HG02571 (cell line): ENCODE data around the gene RNFT2.

ENCODE experiments used
- ATAC-seq: cut with Tn5 transposase; IDR thresholded peaks from one replicate; pipeline ENCODE4 v1.9.1; 2021; ENCODE audit warnings: mild to moderate bottlenecking, moderate library complexity; ENCODE audit not compliant: unreplicated experiment

RNFT2 gene, protein sequence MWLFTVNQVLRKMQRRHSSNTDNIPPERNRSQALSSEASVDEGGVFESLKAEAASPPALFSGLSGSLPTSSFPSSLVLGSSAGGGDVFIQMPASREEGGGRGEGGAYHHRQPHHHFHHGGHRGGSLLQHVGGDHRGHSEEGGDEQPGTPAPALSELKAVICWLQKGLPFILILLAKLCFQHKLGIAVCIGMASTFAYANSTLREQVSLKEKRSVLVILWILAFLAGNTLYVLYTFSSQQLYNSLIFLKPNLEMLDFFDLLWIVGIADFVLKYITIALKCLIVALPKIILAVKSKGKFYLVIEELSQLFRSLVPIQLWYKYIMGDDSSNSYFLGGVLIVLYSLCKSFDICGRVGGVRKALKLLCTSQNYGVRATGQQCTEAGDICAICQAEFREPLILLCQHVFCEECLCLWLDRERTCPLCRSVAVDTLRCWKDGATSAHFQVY

DNA sequence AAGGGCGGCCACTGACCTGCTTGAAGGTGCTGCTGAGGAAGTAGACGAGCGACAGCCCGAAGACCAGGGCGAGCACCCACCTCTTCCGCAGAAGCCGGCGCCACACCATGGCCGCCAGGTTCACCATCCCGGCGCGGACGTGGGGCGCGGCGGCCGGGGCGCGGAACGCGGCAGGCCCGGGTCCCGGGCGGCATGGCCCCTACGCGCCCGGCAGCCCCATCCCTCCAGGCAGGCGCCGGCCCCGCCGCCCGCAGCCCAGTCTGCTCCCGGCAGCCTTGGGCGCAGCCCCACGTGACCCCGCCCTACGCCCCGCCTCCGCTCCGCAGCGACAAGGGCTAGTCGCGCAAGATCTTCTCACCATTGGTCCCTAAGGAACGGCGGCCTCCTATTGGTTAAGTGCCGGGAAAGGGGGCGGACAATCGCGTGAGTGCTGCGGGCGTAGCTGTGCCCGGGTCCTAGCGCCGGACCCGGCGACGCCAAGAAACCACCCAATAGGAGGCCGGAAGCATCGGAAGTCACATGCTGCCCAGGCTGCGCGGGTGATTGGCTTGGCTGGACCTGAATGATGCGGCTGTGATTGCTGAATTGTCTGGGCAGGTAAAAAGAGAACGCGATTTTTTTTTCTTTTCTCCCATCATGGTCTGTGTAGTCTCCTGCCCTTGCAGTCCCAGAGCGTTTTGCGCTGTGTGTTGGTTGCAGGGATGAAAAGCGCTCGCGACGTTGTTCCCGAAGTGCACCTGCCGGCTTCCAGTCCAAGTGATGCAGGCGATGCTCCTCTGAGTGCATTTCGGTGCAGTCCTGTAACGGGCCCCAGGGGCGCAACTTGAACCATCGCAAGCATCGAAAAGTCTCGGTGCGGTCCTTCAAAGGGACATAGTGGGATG, at the start of gene RNFT2, which contains the start of gene SPRING1:
Gene RNFT2 (plus strand): TSS at position 542 of the 884 bp plus-strand sequence. CDS start 2,183 bp downstream, outside the sequence.
Gene SPRING1 (minus strand): TSS at position 296 of the 884 bp plus-strand sequence. CDS start 169 bp downstream, at position 127.
- peak; percentile 96 for ATAC-seq

DNA sequence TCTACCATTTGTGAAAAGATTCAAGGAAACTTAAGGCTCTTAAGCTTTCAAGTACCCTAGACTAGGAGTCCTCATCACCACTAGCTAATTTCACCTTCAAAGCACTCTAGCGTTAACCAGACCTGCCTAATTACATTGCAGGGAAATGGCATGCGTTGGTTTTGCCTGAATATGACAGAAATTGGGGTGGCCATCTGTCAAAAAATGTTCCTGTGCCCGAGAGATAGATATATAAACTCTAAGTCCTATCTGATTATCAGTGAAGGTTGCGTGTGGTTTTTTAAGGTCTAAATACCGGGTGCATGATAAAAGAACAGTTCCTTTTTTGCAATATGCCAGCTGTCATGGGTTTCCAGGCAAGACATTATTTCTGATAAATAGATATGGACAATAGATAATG, 48.6 kb upstream of the RNFT2 start:
- ATAC-seq, result no peak

DNA sequence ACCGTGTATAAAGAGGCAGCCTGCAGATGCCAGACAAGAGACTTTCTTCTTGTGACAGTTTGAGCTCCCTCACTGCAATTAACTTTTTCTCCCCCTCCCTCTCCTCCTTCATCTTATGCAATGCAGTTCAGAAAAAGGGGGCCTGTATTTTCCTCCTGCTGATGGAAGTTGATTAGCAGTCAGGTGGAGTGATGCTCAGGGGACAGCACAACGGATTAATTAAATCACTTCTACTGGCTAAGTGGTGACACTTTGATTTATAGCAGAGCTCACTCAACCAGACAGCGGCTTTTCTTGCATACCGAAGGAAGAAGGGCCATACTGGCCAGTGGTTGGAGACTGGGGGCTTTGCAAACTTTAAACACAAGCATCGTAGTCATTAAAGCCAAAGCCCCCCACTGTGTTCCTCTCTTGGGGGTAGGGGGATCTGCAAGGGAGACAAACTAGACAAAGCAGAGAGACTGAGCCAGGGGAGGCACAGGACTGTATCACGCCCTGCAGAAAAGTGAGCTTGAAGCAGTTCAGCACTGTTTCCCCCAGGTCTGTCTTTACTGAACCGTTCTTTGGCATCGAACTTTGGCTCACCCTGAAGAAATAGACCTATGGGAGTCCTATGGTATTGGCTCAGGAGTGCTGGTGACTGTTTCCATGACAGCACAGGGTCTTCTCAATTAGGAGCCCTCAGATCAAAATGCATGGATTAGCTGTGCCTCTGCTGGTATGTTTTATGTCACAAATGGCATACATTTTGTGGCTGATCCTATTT, 48.0 kb upstream of the RNFT2 start:
- no peak for ATAC-seq

DNA sequence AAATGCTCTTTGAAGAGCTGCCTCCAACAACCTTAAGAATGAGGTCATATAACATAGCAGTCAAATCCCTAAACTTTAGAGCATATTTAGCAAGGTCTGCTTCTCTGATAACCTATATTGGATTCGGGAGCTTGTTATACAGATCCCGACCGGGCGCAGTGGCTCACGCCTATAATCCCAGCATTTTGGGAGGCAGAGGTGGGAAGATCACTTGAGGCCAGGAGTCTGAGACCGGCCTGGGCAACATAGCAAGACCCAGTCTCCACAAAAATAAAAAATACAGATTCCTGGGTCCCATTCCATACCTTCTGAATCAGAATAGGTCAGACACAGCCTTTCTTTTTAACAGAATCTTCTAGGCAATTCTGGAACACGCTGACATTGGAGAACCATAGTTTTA, 46.9 kb upstream of the RNFT2 start:
- no peak for ATAC-seq

DNA sequence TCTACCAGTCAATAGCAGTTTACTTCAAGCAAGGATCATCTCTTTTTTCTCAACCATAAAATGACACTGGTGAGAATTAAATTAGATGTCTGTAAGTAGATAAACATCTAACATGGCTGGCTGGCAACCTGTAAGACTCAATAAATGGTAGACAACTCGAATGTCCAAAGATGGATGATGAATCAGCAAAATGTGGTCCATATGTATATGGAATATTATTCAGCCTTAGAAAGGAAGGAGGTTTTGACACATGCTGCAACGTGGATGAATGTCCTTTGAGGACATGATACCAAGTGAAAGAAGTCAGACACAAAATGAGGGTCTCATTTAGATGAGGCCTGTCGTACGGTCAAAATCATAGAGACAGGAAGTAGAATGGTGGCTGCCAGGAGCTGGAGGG, 46.5 kb upstream of the RNFT2 start:
- ATAC-seq, result no peak

DNA sequence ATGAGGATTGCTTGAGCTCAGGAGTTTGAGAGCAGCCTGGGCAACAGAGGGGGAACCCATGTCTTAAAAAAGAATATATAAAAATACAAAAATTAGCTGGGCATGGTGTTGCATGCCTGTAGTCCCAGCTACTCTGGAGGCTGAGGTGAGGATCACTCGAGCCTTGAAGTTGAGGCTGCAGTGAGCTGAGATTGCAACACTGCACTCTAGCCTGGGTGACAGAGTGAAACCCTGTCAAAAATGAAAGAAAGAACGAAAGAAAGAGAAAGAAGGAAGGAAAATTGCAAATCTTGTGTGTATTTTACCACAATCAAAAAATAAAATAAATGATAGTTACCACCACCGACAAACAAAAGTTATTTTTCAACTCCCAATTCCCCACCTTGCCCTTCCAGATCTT, 45.5 kb upstream of the RNFT2 start:
- ATAC-seq, result no peak

DNA sequence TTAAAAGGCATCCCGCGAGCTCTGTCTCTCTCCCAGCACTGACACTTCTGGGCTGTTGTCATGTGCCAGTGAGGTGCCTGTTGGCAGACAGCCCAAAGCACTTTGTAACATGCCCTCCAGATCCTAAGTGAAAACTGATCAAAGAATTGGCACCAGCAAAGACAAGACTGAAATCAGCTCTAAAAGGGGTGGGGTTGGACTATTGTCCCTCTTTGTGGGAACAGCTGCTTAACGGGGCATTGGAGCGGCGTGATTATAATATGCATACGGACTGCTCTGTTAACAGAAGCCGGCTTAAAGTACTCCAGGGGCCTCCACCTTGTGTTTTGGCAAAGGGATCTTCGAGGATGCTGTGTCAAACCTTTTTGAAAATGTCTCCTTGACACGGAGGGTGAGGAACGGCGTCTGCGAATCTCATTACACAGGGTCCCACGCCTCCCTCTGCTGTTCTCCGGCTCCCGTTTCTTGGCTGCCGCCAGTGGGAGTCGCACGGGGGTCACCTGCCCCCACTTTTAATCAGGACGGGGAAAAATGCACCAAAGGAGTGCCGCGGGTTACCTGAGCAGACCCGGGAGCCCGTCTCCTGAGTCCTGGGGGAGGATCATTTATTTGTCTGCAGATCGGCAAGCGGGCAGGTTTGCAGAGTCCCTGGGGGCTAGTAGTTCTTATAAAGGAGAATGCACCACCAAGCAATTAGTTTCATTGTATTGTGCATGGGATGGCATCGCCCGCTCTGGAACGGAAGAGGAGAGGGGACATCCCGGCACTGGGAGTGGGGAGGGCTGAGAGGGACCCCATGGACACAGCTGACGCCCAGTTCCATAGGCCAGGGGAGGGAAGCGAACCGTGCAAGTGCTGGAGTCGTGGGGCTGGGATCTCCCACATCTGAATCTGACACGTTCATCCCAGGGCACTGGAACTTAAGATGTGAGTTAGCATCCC, 44.6 kb upstream of the RNFT2 start:
- ATAC-seq, result no peak

DNA sequence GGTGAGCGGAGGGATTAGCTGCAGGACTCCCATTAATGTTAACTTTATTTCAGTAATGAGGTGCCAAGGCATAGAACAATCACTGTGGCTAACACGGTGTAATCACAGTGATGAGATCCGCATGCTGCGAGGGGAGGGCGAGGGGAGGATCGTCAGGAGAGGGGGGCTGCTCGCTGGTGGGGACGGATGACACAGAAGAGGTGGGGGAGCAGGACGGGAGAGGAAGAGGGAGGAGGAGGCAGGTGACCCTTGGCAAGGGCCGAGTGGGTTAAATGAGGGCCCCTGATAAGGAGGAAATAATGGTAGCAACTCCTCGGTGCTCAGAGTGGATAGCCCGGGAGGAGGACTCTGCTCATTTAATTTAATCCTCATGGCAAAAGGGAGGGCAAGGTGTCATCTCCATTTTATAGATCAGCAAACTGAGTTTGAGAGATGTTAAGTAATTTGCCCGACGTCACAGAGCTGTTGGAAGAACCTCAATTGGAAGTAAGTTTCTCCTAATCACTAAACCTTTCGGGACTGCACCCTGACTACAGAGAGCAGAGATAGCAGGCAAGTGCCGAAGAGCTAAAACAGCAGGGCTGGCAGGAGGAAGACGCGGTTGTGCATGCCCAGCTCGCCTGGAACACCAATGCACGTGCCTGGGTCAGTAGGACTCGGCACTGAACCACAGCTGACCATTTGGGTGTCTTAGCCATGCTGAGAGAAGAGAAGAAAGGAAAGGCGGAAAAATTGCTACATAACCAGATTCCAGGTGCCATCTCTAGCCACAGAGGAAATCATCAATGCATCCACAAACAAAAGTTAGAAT, 43.3 kb upstream of the RNFT2 start:
- no peak for ATAC-seq

DNA sequence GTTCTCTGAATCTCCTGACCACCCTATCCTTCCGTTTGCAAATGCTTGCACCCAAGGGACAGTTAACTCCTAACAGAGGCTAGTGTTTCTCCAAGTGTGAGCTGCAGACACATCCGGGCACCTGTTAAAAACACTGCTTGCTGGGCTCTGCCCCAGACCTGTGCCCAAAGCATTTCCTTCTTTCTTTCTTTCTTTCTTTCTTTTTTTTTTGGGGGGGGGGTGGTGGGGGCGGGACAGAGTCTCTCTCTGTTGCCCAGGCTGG, 42.7 kb upstream of the RNFT2 start:
- no peak for ATAC-seq

DNA sequence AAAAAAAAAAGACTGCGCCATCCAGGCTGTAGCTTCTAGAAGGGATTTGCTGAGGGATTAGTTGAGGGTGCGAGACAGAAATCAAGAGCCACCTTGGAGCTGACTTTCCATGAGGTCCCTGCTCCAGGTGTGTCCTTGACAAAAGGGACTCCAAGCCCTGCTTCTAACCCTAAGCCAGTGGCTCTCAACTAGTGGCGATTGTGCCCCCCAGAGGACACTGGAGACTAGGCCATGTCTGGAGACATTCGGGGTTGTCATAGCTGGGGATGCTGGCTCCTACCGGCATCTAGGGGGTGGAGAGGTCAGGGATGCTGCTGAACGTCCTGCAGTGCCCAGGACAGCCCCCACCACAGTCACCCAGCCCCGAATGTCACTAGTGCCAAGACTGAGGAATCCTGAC, 40.8 kb upstream of the RNFT2 start:
- no peak for ATAC-seq

DNA sequence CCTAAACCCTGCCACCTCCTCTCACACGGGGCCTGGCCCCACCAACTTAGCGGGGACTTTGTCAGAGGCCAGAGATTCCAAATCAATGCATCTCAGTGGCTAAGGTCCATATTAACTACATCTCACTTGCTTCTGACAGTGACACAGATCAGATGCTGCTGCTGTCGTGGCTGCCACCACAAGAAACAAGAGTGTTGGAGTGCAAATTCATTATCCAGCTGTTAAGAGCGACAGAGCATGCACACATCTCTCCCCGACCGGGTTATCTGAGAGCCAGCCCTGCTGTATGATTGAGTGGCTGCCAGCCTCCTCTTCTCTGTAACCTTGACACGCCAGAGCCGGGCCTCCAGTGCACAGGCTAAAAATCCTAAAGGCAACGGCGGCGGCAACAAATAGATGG, 40.4 kb upstream of the RNFT2 start:
- no peak for ATAC-seq

DNA sequence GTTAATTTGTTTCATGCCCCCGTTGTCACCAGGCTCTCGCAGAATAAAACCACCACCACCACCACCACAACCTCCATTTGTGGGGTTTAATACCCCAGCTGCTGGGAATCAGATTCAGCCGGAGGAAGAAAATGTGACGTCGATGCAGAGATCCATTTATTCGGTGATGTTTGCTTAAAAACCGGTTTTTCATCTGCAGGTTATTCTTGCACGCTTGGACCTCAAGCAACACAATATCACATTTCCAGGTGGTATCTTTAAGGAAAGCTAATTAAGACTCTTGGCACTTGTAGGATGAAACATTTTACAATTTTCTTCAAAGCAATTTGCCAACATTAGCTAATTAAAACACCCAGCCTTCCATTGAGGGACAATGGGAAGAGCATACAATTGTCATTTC, 40.0 kb upstream of the RNFT2 start:
- ATAC-seq, result no peak

DNA sequence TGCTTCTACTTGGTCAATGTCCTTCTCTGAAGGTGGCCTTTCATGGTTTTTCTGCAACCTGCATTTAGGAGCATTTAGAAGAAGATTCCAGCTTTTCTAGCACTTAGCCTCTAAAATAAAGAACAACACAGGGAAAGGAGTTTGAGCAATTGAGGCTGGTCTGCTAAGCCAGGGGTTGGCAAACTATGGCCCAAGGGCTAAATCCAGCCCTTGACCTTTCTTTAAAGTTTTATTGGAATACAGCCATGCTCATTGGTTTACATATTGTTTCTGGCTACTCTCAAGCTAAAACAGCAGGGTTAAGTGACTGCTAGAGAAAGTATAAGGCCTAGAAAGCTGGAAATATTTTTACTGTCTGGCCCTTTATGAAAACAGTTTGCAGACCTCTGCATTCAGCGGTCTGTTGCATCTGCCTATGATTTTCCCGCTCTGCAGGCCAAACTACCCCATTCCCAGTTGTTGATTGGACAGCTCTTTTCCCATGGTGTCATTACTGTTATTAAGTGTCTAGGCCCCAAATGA, 39.5 kb upstream of the RNFT2 start:
- no peak for ATAC-seq

DNA sequence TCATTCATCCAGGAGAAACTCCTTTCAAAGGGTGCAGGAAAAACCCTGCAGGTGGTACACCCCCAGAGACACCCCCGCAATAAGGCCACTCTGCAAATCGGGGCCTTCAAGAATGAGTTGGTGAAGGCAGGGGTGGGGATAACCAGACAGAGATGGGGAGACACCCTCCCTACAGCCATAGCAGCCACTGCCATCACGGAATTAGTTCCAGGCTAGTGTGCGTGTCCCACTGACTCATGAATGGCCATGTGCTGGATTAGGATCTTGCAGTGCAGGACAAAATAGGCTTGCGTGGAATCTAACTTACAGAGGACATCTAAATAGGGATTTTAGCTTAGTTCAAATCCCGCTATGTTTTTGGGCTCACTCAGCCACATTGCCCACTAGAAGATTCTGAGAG, 38.0 kb upstream of the RNFT2 start:
- ATAC-seq, result no peak

DNA sequence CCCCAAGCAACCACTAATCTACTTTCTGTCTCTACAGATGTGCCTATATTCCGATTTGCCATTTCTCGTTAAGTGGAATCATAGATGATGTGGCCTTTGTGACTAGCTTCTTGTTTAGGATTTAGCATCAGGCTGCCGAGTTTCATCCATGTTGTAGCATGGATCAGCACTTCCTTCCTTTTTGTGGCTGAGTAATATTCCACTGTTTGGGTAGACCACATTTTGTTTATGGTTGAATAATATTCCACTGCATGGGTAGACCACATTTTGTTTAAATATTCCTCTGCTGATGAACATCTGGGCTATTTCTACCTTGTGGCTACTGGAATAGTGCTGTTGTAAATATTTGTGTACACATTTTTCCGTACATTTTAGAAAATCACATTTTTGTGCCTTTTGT, 36.7 kb upstream of the RNFT2 start:
- no peak for ATAC-seq

DNA sequence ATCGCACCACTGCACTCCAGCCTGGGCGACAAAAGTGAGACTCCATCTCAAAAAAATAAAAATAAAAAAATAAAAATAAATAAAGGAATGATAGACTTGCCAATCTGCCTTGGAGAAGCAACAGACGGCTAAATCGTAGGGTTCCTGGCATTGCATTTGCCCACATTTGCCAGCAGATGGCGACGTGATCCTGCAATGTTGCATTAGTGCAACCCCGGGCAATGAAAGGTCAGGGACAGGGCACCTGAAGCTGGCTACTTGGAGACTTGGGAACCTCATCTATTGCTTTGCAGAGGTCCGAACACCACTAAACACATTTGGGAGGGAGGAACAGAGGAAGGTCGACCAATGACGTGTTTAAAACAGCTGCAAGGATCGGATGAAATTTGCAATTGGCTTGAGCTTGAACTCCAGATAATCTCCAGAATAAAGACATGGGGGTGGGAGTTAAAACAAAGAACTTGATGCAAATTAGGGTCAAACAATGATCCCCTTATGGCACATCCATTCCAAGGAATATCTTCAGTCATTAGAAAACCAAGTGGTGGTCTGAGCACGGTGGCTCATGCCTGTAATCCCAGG, 34.8 kb upstream of the RNFT2 start:
- ATAC-seq, result no peak

DNA sequence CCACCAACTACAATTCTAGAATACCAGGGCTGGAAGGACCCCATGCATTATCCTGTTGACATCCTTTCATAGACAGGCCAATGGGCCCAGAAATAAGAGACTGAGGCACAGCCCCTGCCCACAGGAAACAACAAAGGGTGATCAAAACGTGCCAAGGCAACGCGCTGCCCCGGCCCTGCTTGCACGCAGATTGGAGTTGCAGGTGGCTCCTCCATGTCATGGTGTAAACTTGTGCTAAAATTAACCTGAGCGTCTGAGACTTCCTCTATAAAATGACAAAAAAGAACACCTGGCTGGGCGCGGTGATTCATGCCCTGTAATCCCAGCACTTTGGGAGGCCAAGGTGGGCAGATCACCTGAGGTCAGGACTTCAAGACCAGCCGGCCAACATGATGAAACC, 30.4 kb upstream of the RNFT2 start:
- ATAC-seq, result no peak

DNA sequence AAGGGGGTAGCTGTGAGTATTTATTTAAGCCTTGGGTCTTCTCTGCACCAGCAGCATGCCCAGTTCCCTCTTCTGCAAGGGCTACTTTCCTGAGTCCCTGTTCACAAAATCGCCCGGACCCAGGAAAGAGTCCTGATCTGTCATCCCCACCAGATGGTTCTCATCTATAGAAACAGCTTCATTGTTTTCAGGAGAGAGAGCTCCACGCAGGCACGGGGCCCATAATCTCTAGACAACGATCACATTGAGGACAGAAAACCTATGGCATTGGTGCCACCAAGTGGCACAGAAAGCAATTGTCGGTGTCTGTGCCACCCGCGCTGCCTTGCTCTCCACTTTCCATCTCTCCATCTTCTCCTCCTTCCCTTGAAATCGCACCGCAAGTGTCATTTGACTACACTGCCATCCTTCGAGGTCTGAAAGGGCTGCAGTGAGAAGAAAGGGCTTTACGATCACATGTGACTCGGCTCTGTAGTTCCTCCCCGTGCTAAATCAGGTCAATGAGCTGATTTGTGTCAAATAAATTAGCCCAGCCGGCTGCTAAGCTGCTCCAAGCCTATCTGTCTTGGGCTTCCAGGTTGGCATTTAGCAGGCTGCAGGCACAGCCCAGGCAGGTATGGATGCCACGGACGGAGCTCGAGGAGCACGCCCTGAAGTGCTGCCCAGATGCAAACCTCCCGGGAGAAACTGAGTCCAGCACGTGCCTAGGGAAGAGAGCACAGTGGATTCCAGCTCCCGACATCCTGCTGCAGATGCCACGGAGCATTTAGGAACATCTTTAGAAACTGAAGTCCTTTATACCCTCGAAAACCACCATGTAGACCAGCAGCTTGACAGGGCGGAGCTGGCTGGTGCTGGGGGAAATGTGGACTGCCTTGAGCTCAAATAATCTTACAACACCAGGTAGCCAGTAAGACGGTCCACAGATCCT, 29.0 kb upstream of the RNFT2 start:
- ATAC-seq, result no peak
